ENCODE measurements around the gene RHBDF2. TPM values are rescaled to one million over a fixed set of nuclear protein-coding genes. Genes with fewer than 3 reads are reported as not detected.
"Not testable (repeated sequence)": the region's sequence is repeated elsewhere in the genome, so short reads cannot be mapped to it uniquely, and the experiment has no call there.

Gene RHBDF2
- total and polyA plus RNA-seq, 7 experiments from 2014 or later: 2.9 to 119 (median 31.4) TPM

DNA sequence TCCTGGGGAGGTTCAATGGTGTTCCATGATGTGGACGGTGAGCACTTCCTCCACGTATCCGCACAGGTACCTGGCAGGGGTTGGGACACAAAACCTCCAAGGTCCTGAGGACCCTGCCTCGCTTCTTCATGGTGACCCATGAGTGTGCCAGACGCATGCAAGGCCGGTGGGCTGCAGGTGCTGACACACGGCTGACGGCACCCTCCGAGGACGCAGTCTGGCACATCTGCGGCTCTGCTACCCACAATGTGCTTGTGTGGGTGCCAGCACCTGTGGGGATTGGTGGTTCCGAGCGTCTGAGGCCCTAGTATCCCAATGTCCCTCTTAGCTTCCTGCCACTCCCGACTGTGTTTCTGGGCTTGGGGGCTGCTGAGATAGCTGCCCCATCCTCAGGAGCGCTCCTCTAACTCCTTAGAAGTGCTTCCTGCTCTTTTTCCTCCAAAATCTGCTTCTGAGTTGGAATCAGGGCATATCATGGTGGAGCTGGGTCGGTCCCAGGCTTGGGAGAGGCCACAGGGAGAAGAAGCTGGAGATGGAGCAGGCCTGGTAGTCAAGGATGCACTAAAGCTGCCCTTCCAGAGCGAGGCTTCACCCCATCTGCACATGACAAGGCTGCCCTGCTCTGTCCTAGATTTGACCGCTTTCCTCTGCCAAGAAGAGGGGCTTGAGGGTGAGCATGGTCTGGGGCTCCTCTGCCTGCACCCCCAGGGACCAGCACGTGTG, 34.7 kb upstream of the RHBDF2 start:
- Histone ChIP-seq H3K27me3 (ENCODE audit: control insufficient read depth in 2 of 2, insufficient read depth in 2 of 2, low read length in 2 of 2) (peaks cover 0 to 5% of the 10 kb centered on the region in 2 donors), H3K36me3 (ENCODE audit: control insufficient read depth in 2 of 3, insufficient read depth in 3 of 3, low read length in 3 of 3) (no peaks in the 10 kb centered on the region), H3K9me3 (ENCODE audit: control insufficient read depth in 2 of 3, low read length in 3 of 3) (no peaks in the 10 kb centered on the region), H3K4me3 (ENCODE audit: low read length) (no peak overlapping the region), H3K27ac (ENCODE audit: low read depth, low read length) (no peak overlapping the region), H3K4me1 (ENCODE audit: control insufficient read depth in 2 of 2, insufficient read depth in 2 of 2, low read length in 2 of 2) (no peaks in the 10 kb centered on the region)
- DNase-seq (no peak), ATAC-seq (no peak)
- CTCF ChIA-PET: interaction anchor here (1.0 to 1.5 kb wide), 2 partner anchors 13 to 146 kb away, joined by 4 to 5 read pairs; no protein-coding TSS in a partner anchor
- Mint-ChIP-seq H3K27ac (no peak overlapping the region), H3K4me3 (peak overlapping the region in 3 of 10 donors; percentile 16 to 60 (median 53)), H3K9me3 (no peaks in the 10 kb centered on the region), H3K27me3 (peaks cover 12 to 53% (median 15%) of the 10 kb centered on the region in 5 donors), H3K36me3 (peaks cover 0 to 3% (median 0%) of the 10 kb centered on the region in 5 donors), H3K4me1 (peaks cover 2 to 17% (median 15%) of the 10 kb centered on the region in 7 donors)
- intact Hi-C loops (cut with micrococcal nuclease): no loop called here
- POLR2A ChIA-PET: no interaction called here

DNA sequence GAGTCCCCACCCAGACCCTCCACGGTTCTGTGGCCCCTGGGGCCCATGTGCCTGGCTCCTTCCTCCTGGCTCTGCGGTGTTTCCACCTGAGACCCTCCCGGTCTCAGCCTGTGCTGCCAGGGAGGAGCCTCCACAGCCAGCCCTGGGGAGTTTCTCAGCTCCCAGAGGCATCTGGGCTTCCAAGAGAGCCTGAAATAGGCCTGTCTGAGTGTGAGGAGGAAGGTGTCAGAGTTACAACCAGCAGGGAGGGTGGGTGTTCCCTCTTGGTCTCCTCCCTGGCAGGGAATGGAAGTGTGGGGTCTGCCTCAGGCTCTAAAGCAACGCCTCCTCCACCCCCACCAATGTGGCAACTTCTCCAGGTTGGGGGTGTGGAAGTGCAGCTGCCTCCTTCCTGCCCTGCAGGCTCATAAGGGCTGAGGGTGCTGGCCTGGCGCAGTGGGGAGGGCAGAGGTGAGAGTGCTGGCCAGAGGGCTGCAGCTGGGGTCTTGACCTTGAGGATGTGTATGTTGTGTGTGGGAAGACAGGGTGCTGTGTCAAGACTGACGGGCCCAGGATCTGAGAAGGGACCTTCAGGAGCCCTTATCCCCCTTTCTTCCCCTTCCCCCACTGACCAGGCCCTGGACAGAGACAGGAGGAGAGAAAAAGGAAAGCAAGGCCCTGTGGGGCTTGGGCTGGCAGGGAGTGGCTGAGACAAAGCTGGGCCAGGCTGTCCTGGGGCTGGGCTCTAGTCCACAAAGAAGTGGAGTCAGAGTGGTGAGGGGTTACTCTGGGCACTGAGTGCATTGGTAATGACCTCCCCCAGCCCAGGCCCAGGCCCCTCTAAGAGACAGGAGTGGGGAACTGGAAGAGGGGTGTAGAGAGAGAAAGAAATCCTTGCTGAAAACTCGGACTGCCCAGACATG, 33.9 kb upstream of the RHBDF2 start:
- ATAC-seq: no peak
- ChIA-PET CTCF (interaction anchor here (1.5 kb wide), 1 partner anchor 12 kb away, joined by 5 read pairs; no protein-coding TSS in a partner anchor), POLR2A (no interaction called here)

DNA sequence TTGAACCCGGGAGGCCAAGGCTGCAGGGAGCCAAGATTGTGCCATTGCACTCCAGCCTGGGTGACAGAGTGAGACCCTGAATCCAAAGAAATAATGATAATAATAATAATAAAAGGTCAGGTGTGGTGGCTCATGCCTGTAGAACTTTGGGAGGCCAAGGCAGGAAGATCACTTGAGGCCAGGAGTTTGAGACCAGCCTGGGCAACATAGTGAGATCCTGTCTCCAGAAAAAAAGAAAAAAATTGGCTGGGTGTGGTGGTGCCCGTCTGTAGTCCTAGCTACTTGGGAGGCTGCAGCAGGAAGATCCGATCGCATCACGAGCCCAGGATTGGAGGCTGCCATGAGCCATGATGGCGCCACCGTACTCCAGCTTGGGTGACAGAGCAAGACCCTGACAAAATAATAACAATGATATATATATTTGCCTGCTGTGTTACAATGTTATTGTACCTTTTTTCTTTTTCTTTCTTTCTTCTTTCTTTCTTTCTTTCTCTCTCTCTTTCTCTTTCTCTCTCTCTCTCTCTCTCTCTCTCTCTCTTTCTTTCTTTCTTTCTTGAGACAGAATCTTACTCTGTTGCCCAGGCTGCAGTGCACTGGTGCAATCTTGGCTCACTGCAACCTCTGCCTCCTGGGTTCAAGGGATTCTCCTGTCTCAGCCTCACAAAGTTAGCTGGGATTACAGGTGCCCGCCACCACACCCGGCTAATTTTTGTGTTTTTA, 32.6 kb upstream of the RHBDF2 start:
- H3K4me1 ChIP-seq (ENCODE audit: control insufficient read depth in 2 of 2, insufficient read depth in 2 of 2, low read length in 2 of 2): peaks cover 0 to 15% of the 10 kb centered on the region in 2 donors
- H3K27me3 ChIP-seq (ENCODE audit: control insufficient read depth in 2 of 2, insufficient read depth in 2 of 2, low read length in 2 of 2); ATAC-seq; H3K9me3 Mint-ChIP-seq; intact Hi-C loops (cut with micrococcal nuclease); H3K27ac Mint-ChIP-seq; H3K4me3 Mint-ChIP-seq; H3K36me3 Mint-ChIP-seq; DNase-seq; H3K36me3 ChIP-seq (ENCODE audit: control insufficient read depth in 2 of 3, insufficient read depth in 3 of 3, low read length in 3 of 3); POLR2A ChIA-PET; H3K27ac ChIP-seq (ENCODE audit: low read depth, low read length); H3K9me3 ChIP-seq (ENCODE audit: control insufficient read depth in 2 of 3, low read length in 3 of 3); H3K4me3 ChIP-seq (ENCODE audit: low read length): not testable (repeated sequence)
- Mint-ChIP-seq H3K4me1 (peaks cover 0 to 23% (median 11%) of the 10 kb centered on the region in 7 donors), H3K27me3 (peaks cover 2 to 36% (median 6%) of the 10 kb centered on the region in 5 donors)
- CTCF ChIA-PET: interaction anchor here (0.6 to 1.2 kb wide), 3 partner anchors 9 to 620 kb away, joined by 3 read pairs; no protein-coding TSS in a partner anchor

More for the DNA sequence above, 33.9 kb upstream of the RHBDF2 start:
- Mint-ChIP-seq H3K27ac (peak overlapping the region in 1 of 9 donors; percentile 46), H3K4me1 (peaks cover 0 to 22% (median 16%) of the 10 kb centered on the region in 7 donors), H3K4me3 (peak overlapping the region in 1 of 10 donors; percentile 4), H3K27me3 (peaks cover 12 to 46% (median 15%) of the 10 kb centered on the region in 5 donors), H3K9me3 (no peaks in the 10 kb centered on the region), H3K36me3 (peaks cover 0 to 3% (median 0%) of the 10 kb centered on the region in 5 donors)
- DNase-seq: no peak
- Histone ChIP-seq H3K9me3 (ENCODE audit: control insufficient read depth in 2 of 3, low read length in 3 of 3) (no peaks in the 10 kb centered on the region), H3K27ac (ENCODE audit: low read depth, low read length) (no peak overlapping the region), H3K4me1 (ENCODE audit: control insufficient read depth in 2 of 2, insufficient read depth in 2 of 2, low read length in 2 of 2) (peaks cover 0 to 2% of the 10 kb centered on the region in 2 donors), H3K4me3 (ENCODE audit: low read length) (no peak overlapping the region), H3K36me3 (ENCODE audit: control insufficient read depth in 2 of 3, insufficient read depth in 3 of 3, low read length in 3 of 3) (no peaks in the 10 kb centered on the region), H3K27me3 (ENCODE audit: control insufficient read depth in 2 of 2, insufficient read depth in 2 of 2, low read length in 2 of 2) (peaks cover 0 to 5% of the 10 kb centered on the region in 2 donors)
- intact Hi-C loops (cut with micrococcal nuclease): no loop called here

DNA sequence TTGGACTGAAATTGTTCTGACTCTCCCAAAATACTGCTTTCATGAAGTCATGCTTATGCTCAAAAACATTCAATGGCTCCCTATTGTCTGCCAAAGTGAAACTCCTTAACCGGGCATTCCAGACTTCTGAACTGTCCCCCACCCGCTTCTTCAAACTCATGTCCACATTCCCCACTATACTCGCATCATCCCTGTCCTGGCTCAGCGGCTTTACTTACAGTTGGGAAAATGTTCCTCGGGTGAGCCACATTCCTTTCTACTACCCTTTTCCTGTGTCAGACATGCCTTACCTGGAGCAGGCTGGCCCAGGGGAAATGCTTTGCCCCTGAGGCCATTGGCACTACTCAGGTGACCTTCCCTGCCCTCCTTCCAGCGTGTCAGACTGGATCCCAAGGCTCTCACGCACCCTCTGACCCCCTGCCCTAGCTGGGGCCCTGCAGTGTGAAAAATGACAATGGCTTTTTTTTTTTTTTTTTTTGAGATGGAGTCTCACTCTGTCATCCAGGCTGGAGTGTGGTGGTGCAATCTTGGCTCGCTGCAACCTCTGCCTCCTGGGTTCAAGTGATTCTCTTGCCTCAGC, 30.9 kb upstream of the RHBDF2 start:
- Histone ChIP-seq H3K36me3 (ENCODE audit: control insufficient read depth in 2 of 3, insufficient read depth in 3 of 3, low read length in 3 of 3) (no peaks in the 10 kb centered on the region), H3K4me3 (ENCODE audit: low read length) (no peak overlapping the region), H3K4me1 (ENCODE audit: control insufficient read depth in 2 of 2, insufficient read depth in 2 of 2, low read length in 2 of 2) (peaks cover 8 to 30% of the 10 kb centered on the region in 2 donors), H3K27ac (ENCODE audit: low read depth, low read length) (no peak overlapping the region), H3K9me3 (ENCODE audit: control insufficient read depth in 2 of 3, low read length in 3 of 3) (no peaks in the 10 kb centered on the region), H3K27me3 (ENCODE audit: control insufficient read depth in 2 of 2, insufficient read depth in 2 of 2, low read length in 2 of 2) (no peaks in the 10 kb centered on the region)
- intact Hi-C loops (cut with micrococcal nuclease): no loop called here
- ATAC-seq (no peak), DNase-seq (peak in 1 of 9 donors; percentile 1)
- H3K4me1 Mint-ChIP-seq: peaks cover 4 to 36% (median 25%) of the 10 kb centered on the region in 7 donors
- no peaks in the 10 kb centered on the region for H3K36me3 Mint-ChIP-seq
- H3K27ac Mint-ChIP-seq: peak overlapping the region in 7 of 9 donors; percentile 62 to 95 (median 80)
- ChIA-PET POLR2A (no interaction called here), CTCF (no interaction called here)
- H3K27me3 Mint-ChIP-seq: peaks cover 0 to 31% (median 4%) of the 10 kb centered on the region in 5 donors
- H3K4me3 Mint-ChIP-seq: peak overlapping the region in 1 of 10 donors; percentile 29
- no peaks in the 10 kb centered on the region for H3K9me3 Mint-ChIP-seq

DNA sequence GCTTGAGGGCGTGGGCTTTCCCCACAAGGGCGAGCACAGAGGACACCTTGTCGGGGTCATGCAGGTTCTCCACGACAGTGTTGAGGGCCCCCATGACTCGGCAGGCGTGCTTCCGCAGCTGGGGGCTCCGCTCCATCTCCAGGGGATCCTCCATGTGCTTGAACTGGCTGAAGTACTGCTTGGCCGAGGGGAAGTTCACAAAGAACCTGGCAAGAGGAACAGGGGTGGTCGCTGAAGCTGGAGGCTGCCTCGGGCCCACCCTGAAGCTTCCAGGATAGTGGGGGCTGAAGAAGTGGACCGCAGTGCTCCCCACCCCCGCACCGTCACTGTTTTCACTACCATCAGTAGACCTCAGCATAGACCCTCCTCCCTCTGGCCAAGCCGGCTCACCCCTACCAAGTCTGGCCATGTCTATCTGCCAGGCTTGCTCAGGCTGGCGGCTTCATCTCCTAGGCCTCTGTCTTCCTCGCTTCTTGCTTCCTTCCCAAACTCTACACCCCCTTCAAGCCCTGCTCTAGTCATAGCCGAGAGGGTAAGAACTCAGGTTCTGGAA, 30.3 kb upstream of the RHBDF2 start:
- H3K27me3 ChIP-seq (ENCODE audit: control insufficient read depth in 2 of 2, insufficient read depth in 2 of 2, low read length in 2 of 2): no peaks in the 10 kb centered on the region

More for the DNA sequence above, 30.3 kb upstream of the RHBDF2 start:
- Histone ChIP-seq H3K4me1 (ENCODE audit: control insufficient read depth in 2 of 2, insufficient read depth in 2 of 2, low read length in 2 of 2) (peaks cover 8 to 31% of the 10 kb centered on the region in 2 donors), H3K9me3 (ENCODE audit: control insufficient read depth in 2 of 3, low read length in 3 of 3) (no peaks in the 10 kb centered on the region), H3K27ac (ENCODE audit: low read depth, low read length) (no peak overlapping the region), H3K4me3 (ENCODE audit: low read length) (no peak overlapping the region), H3K36me3 (ENCODE audit: control insufficient read depth in 2 of 3, insufficient read depth in 3 of 3, low read length in 3 of 3) (no peaks in the 10 kb centered on the region)
- H3K36me3 Mint-ChIP-seq: no peaks in the 10 kb centered on the region
- peak overlapping the region in 7 of 9 donors; percentile 62 to 95 (median 80) for H3K27ac Mint-ChIP-seq
- ChIA-PET POLR2A (interaction anchor here (0.6 kb wide), 1 partner anchor 15 kb away, joined by 4 read pairs; no protein-coding TSS in a partner anchor), CTCF (no interaction called here)
- H3K4me3 Mint-ChIP-seq: peak overlapping the region in 1 of 10 donors; percentile 29
- intact Hi-C loops (cut with micrococcal nuclease): no loop called here
- ATAC-seq (no peak), DNase-seq (peak in 1 of 9 donors; percentile 5)
- no peaks in the 10 kb centered on the region for H3K9me3 Mint-ChIP-seq
- peaks cover 5 to 38% (median 26%) of the 10 kb centered on the region in 7 donors for H3K4me1 Mint-ChIP-seq
- H3K27me3 Mint-ChIP-seq: peaks cover 0 to 27% (median 4%) of the 10 kb centered on the region in 5 donors

Data from naive thymus-derived CD4-positive, alpha-beta T cell (primary cell).